ENCODE results near the gene VPS45.

GRCh38 chr1:150082494-150082893 lies 14.9 kb downstream of the VPS45 start:
- TF ChIP-seq, protein P1, sequence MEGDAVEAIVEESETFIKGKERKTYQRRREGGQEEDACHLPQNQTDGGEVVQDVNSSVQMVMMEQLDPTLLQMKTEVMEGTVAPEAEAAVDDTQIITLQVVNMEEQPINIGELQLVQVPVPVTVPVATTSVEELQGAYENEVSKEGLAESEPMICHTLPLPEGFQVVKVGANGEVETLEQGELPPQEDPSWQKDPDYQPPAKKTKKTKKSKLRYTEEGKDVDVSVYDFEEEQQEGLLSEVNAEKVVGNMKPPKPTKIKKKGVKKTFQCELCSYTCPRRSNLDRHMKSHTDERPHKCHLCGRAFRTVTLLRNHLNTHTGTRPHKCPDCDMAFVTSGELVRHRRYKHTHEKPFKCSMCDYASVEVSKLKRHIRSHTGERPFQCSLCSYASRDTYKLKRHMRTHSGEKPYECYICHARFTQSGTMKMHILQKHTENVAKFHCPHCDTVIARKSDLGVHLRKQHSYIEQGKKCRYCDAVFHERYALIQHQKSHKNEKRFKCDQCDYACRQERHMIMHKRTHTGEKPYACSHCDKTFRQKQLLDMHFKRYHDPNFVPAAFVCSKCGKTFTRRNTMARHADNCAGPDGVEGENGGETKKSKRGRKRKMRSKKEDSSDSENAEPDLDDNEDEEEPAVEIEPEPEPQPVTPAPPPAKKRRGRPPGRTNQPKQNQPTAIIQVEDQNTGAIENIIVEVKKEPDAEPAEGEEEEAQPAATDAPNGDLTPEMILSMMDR (conservative IDR thresholded peaks at IDR 0.05; ENCODE audit: low read depth, low read length): no peak
- TF ChIP-seq EZH2phosphoT487 (IDR thresholded peaks at IDR 0.05; ENCODE audit: borderline replicate concordance, low read length): no peak
- TF ChIP-seq EZH2 (IDR thresholded peaks at IDR 0.05; ENCODE audit: low read length, unreplicated experiment): no peak

Measured in PC-3 (cell line).